D721Med (cell line): ENCODE results near the gene KLHDC3.

Experiments used
- DNase-seq: peaks from one replicate; pipeline ENCODE4 v3.0.0; 2011; ENCODE audit warnings: low spot score; ENCODE audit not compliant: insufficient read length
- FAIRE-seq: peaks from 2 replicates; lab custom pipeline; 2011; peaks lifted over from hg19 to GRCh38; lab: Jason Lieb, UNC
- CTCF ChIP-seq: IDR thresholded peaks from 2 replicates; pipeline ENCODE4 v1.5.1; 2012; ENCODE audit warnings: mild to moderate bottlenecking, control low read depth; ENCODE audit not compliant: insufficient read depth; ENCODE audit errors: missing control alignments

Gene KLHDC3

DNA sequence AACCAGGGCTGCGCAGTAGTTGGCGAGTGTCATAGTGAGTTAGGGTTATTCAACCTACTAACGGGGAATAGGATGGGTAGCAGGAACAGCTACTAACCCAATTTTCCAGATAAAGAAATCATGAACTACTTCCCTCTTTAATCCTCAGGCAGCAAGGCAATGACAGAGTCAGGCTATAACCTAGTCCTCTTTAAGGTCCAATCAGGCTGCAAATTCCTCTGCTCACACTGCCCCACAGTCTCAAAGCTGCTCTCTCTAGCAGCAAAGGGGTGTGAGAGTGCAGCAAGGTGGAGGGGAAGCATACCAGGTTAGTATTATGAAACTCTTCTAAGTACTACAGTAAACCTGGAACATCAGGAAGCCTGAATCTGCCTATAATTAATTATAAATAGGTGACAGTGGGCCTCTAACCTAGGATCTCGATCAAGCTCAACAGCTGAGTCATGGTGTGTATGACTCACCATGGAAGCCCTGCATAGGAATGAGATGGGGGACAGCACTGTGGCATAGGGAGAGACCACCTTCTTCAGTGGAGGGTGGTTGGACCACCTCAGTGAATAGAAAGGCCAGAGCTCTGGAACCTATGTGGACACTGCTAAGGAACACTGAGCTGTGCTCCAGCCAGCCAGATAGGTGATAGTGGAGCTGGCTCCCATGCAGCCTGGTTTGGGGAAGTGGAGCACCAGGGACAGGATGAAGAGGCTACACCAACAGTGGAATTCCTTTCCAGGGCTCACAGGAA lies 43.0 kb upstream of the KLHDC3 start:
- no peak for FAIRE-seq
- no peak for DNase-seq
- TF ChIP-seq CTCF: no peak

DNA sequence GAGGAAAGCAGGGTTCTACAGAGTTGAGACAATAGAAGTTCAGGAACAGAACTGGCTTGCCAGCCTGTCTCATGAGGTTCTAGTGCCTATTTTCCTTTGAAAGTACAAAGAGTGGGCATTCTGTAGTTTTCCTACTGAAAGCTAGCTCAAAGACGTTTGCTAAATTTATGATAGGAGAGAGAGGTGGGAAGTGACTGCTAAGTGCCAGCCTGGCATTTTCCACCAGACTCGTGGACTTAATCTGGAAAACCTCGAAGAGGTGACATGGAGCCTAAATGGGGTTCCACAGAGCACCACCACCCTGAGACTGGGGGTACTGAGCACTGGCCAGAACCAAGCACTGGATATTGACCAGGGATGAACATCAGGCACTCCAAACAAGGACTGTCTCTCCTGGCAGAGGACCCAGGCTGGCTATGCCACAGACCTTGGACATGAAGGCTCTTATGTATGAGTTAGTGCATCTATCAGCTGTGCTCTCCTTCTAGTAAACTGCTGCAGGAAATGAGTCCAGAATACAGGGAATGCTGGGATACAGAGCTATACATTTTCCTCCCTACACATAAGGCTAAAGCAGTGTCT lies 42.2 kb upstream of the KLHDC3 start:
- no peak for FAIRE-seq
- DNase-seq: no peak
- no peak for TF ChIP-seq CTCF

DNA sequence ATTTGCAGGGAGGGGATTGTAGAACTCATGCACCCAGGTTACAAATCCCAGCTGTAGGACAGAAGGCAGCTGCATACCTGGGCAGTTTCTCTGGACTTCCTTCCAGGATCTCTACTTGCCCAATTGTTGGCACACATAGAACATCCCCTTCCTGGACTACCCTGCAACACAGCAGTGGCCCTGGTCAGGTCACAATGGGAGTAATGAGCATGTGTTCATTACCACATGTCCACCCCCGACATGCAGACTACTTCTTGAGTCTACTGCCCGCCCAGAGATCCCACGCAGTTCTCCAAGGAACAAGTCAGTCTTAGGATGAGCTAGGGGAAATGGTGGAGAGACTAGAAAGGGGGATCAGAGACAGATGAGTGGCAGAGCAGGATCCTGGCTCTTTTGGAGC lies 40.1 kb upstream of the KLHDC3 start:
- no peak for FAIRE-seq

GRCh38 chr6:42974919-42975505 lies 39.0 kb upstream of the KLHDC3 start:
- FAIRE-seq (no peak), DNase-seq (no peak)
- TF ChIP-seq CTCF: no peak

More for the DNA sequence above, 40.1 kb upstream of the KLHDC3 start:
- TF ChIP-seq CTCF: no peak
- DNase-seq: no peak

- FAIRE-seq (no peak), DNase-seq (no peak)
- no peak for TF ChIP-seq CTCF
Observed at GRCh38 chr6:42978487-42978838, 35.6 kb upstream of the KLHDC3 start.

- TF ChIP-seq CTCF: no peak
- DNase-seq (peak; percentile 83), FAIRE-seq (no peak)
Observed at GRCh38 chr6:42978839-42979522, 35.1 kb upstream of the KLHDC3 start, which contains the start of gene PEX6. PEX6 (minus strand) TSS chr6:42979181; CDS start chr6:42979150, 31 bp downstream.
